Subcutaneous abdominal adipose tissue (tissue), 5 donors: Measurements from ENCODE around the gene ERVFRD-1.

Experiments used
- H3K27ac ChIP-seq: one replicate; pipeline ENCODE4 v1.7.0; 2013; ENCODE audit warnings: low read depth, mild to moderate bottlenecking, inconsistent platforms, low read length, moderate library complexity
- H3K27me3 ChIP-seq, 5 donors: one replicate each; pipeline ENCODE4 v1.7.0; 2013; ENCODE audit warnings: low read length in 5 of 5, inconsistent platforms in 1 of 5; ENCODE audit not compliant: control insufficient read depth in 5 of 5, insufficient read depth in 4 of 5
- H3K36me3 ChIP-seq, 5 donors: one replicate each; pipeline ENCODE4 v1.7.0; 2013; ENCODE audit warnings: low read length in 5 of 5; ENCODE audit not compliant: control insufficient read depth in 5 of 5, insufficient read depth in 5 of 5
- H3K4me1 ChIP-seq, 5 donors: one replicate each; pipeline ENCODE4 v1.7.0; 2013; ENCODE audit warnings: low read length in 5 of 5, mild to moderate bottlenecking in 3 of 5, moderate library complexity in 1 of 5; ENCODE audit not compliant: control insufficient read depth in 5 of 5, insufficient read depth in 5 of 5
- H3K4me3 ChIP-seq, 5 donors: one replicate each; pipeline ENCODE4 v1.7.0; 2013; ENCODE audit warnings: low read length in 5 of 5, low read depth in 1 of 5
- H3K9ac ChIP-seq, 5 donors: one replicate each; pipeline ENCODE4 v1.7.0; 2013; ENCODE audit warnings: low read length in 5 of 5, mild to moderate bottlenecking in 4 of 5, moderate library complexity in 3 of 5
- H3K9me3 ChIP-seq, 5 donors: one replicate each; pipeline ENCODE4 v1.7.0; 2013; ENCODE audit warnings: low read length in 5 of 5; ENCODE audit not compliant: control insufficient read depth in 5 of 5
- donor health status: healthy.
- donor health status: healthy.
- donor health status: healthy.
- donor health status: healthy.
- donor health status: healthy.

Gene ERVFRD-1

GRCh38 chr6:11056871-11057270 lies 54.7 kb downstream of the ERVFRD-1 start:
- Histone ChIP-seq H3K9me3 (no peaks in the 10 kb centered on the region), H3K4me1 (no peaks in the 10 kb centered on the region), H3K27me3 (no peaks in the 10 kb centered on the region), H3K9ac (no peak overlapping the region), H3K36me3 (no peaks in the 10 kb centered on the region), H3K27ac (no peak overlapping the region), H3K4me3 (no peak overlapping the region)

DNA sequence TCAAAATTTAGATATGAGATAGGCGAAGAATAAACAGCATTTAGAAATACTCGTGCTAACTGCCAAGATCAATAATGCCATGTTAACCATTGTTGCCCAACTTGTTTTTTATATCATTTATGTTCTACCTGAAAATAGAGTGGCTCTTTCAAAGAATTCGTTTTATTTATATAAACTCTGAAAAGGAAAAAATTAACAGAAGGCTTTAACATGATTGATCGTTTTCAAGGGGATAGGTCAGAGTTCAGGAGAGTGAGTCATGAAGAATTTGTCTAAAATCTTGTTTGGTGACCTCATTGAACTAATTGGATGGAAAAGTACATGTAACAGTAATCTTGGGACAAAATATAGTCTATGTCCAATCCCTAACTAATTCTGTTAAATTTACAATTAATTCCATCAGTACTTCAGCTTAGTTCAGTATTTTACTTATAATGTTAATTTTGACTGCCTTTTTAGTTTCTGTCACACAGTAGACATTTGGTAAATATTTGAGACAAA lies 56.3 kb downstream of the ERVFRD-1 start:
- Histone ChIP-seq H3K4me3 (no peak overlapping the region), H3K9me3 (no peaks in the 10 kb centered on the region), H3K4me1 (no peaks in the 10 kb centered on the region), H3K9ac (no peak overlapping the region), H3K27ac (no peak overlapping the region), H3K27me3 (no peaks in the 10 kb centered on the region), H3K36me3 (no peaks in the 10 kb centered on the region)

DNA sequence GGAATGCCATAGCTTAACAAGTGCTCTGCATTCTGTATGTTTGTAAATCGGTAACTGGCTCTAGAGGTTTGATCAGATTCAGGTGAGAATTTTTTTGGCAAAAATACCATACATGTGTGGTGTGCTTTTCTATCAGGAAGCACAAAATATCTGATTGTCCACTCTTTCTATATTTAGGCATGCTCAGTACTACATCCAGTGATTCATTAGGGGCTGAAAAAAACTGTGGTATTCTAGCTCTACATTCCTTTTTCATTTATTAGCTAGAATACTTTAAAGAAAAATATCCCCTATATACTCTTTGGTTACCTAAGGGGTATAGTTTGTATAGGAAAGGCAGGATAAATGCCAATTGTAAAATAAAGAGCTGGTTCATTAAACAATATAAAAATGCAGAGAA lies 56.8 kb downstream of the ERVFRD-1 start:
- H3K4me3 ChIP-seq = no peak overlapping the region
- no peak overlapping the region for H3K27ac ChIP-seq
- H3K9ac ChIP-seq = no peak overlapping the region
- H3K4me1 ChIP-seq = no peaks in the 10 kb centered on the region
- H3K36me3 ChIP-seq = no peaks in the 10 kb centered on the region
- H3K9me3 ChIP-seq = no peaks in the 10 kb centered on the region
- H3K27me3 ChIP-seq = no peaks in the 10 kb centered on the region

GRCh38 chr6:11053307-11053706 lies 58.2 kb downstream of the ERVFRD-1 start:
- Histone ChIP-seq H3K9me3 (no peaks in the 10 kb centered on the region), H3K4me3 (no peak overlapping the region), H3K27ac (no peak overlapping the region), H3K9ac (no peak overlapping the region), H3K27me3 (peaks cover 0 to 6% (median 0%) of the 10 kb centered on the region in 5 donors), H3K4me1 (no peaks in the 10 kb centered on the region), H3K36me3 (no peaks in the 10 kb centered on the region)
